ENCODE data around the gene ZMIZ2. TPM values are rescaled to one million over a fixed set of nuclear protein-coding genes. Genes with fewer than 3 reads are reported as not detected.

ZMIZ2 gene
- polyA plus RNA-seq, 3 donors: 1.9 to 72.8 (median 3.3) TPM

DNA sequence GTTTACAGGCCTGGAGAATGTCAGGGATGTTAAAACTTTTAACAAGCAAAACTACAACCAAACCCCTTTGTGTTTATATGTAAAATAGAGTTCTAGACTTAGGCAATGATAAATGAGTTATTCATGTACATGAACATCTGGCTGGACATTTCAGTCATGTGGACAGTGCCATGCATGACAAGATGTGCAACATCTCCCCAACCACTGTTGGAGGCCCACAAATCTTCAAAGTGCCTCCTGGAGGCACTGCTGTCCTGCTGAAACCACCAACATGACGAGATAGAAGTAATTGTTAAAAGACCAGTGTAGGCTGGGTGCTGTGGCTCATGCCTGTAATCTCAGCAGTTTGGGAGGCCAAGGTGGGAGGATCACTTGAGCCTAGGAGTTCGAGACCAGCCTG is 66.3 kb downstream of the ZMIZ2 start:
- no peaks in the 10 kb centered on the region for H4K20me1 ChIP-seq (ENCODE audit: insufficient read depth, low read length)
- H3K27me3 Mint-ChIP-seq (ENCODE audit: low read depth in 3 of 3): peaks cover 0 to 1% (median 1%) of the 10 kb centered on the region in 3 donors
- no peaks in the 10 kb centered on the region for H3K9me3 ChIP-seq (replicated peaks in 1 of 2; ENCODE audit: control insufficient read depth in 1 of 2, insufficient read depth in 1 of 2, low read length in 2 of 2)
- H3K9ac ChIP-seq (ENCODE audit: insufficient read depth, low read length, poor library complexity, severe bottlenecking): no peak overlapping the region
- H3K27ac ChIP-seq (ENCODE audit: low read depth in 1 of 2, low read length in 2 of 2): no peak overlapping the region
- H3K27ac Mint-ChIP-seq: no peak overlapping the region
- H3K4me1 ChIP-seq (ENCODE audit: control insufficient read depth in 1 of 2, insufficient read depth in 2 of 2, low read length in 2 of 2): no peaks in the 10 kb centered on the region
- H3K36me3 ChIP-seq (replicated peaks in 1 of 2; ENCODE audit: control insufficient read depth in 1 of 2, insufficient read depth in 2 of 2, low read length in 2 of 2): no peaks in the 10 kb centered on the region
- no peaks in the 10 kb centered on the region for H3K4me1 Mint-ChIP-seq
- H3K36me3 Mint-ChIP-seq: no peaks in the 10 kb centered on the region
- no peak for DNase-seq
- no peak overlapping the region for H3K4me3 Mint-ChIP-seq
- WGBS (ENCODE audit: insufficient coverage): 100% methylated on average over 2 of the region's 2 CpGs
- H3K27me3 ChIP-seq (ENCODE audit: control insufficient read depth in 2 of 2, insufficient read depth in 2 of 2, low read length in 2 of 2): no peaks in the 10 kb centered on the region
- intact Hi-C loops (cut with micrococcal nuclease): no loop called here
- no peaks in the 10 kb centered on the region for H3K79me2 ChIP-seq (ENCODE audit: insufficient read depth, low read length)
- TF ChIP-seq, protein P1, sequence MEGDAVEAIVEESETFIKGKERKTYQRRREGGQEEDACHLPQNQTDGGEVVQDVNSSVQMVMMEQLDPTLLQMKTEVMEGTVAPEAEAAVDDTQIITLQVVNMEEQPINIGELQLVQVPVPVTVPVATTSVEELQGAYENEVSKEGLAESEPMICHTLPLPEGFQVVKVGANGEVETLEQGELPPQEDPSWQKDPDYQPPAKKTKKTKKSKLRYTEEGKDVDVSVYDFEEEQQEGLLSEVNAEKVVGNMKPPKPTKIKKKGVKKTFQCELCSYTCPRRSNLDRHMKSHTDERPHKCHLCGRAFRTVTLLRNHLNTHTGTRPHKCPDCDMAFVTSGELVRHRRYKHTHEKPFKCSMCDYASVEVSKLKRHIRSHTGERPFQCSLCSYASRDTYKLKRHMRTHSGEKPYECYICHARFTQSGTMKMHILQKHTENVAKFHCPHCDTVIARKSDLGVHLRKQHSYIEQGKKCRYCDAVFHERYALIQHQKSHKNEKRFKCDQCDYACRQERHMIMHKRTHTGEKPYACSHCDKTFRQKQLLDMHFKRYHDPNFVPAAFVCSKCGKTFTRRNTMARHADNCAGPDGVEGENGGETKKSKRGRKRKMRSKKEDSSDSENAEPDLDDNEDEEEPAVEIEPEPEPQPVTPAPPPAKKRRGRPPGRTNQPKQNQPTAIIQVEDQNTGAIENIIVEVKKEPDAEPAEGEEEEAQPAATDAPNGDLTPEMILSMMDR (IDR thresholded peaks at IDR 0.05): no peak
- H3K4me2 ChIP-seq (replicated peaks; ENCODE audit: extremely low read depth, low read length, poor library complexity, severe bottlenecking): no peak overlapping the region
- H3K4me3 ChIP-seq (replicated peaks in 1 of 3; ENCODE audit: low read depth in 2 of 3, low read length in 3 of 3): no peak overlapping the region
- no peaks in the 10 kb centered on the region for H3K9me3 Mint-ChIP-seq
- no peak overlapping the region for H2AFZ ChIP-seq (ENCODE audit: insufficient read depth, low read depth, low read length, poor library complexity, severe bottlenecking)

DNA sequence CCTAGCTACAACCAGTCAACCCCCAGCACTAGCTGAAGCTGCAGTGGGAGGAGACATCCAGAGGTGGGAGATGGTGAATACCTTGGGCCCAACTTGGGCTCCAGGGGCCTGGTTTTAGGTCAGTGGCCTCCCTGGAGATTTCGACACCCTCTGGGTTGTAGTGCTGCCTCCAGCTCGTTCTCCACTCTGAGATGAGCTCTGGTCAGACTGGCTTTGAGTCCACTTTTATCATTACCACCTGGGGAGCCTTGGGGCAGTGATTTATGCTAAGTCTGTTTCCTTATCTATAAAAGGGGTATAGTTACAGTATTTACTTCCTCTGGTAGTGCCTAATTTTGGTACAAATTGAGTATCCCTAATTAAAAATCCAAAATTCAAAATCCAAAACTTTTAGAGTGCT is 70.6 kb downstream of the ZMIZ2 start:
- peaks cover 1 to 2% (median 1%) of the 10 kb centered on the region in 3 donors for H3K27me3 Mint-ChIP-seq (ENCODE audit: low read depth in 3 of 3)
- Histone ChIP-seq H3K27me3 (ENCODE audit: control insufficient read depth in 2 of 2, insufficient read depth in 2 of 2, low read length in 2 of 2) (no peaks in the 10 kb centered on the region), H4K20me1 (ENCODE audit: insufficient read depth, low read length) (no peaks in the 10 kb centered on the region), H3K4me1 (ENCODE audit: control insufficient read depth in 1 of 2, insufficient read depth in 2 of 2, low read length in 2 of 2) (peaks cover 12 to 13% of the 10 kb centered on the region in 2 donors), H3K36me3 (replicated peaks in 1 of 2; ENCODE audit: control insufficient read depth in 1 of 2, insufficient read depth in 2 of 2, low read length in 2 of 2) (no peaks in the 10 kb centered on the region), H3K79me2 (ENCODE audit: insufficient read depth, low read length) (no peaks in the 10 kb centered on the region), H3K9ac (ENCODE audit: insufficient read depth, low read length, poor library complexity, severe bottlenecking) (no peak overlapping the region), H3K4me2 (replicated peaks; ENCODE audit: extremely low read depth, low read length, poor library complexity, severe bottlenecking) (no peak overlapping the region), H2AFZ (ENCODE audit: insufficient read depth, low read depth, low read length, poor library complexity, severe bottlenecking) (no peak overlapping the region), H3K27ac (ENCODE audit: low read depth in 1 of 2, low read length in 2 of 2) (no peak overlapping the region), H3K9me3 (replicated peaks in 1 of 2; ENCODE audit: control insufficient read depth in 1 of 2, insufficient read depth in 1 of 2, low read length in 2 of 2) (no peaks in the 10 kb centered on the region), H3K4me3 (replicated peaks in 1 of 3; ENCODE audit: low read depth in 2 of 3, low read length in 3 of 3) (no peak overlapping the region)
- H3K27ac Mint-ChIP-seq: no peak overlapping the region
- H3K4me3 Mint-ChIP-seq: no peak overlapping the region
- no peaks in the 10 kb centered on the region for H3K9me3 Mint-ChIP-seq
- DNase-seq: no peak
- no CpG with 5 or more reads among the region's 2 CpGs for WGBS (ENCODE audit: insufficient coverage)
- peaks cover 16% of the 10 kb centered on the region for H3K4me1 Mint-ChIP-seq
- TF ChIP-seq, protein P1 (IDR thresholded peaks at IDR 0.05): no peak
- intact Hi-C loops (cut with micrococcal nuclease): no loop called here
- H3K36me3 Mint-ChIP-seq: peaks cover 0 to 3% of the 10 kb centered on the region in 2 donors

Other genes starting within 250 kb of the ZMIZ2 start
- gene NPC1L1, start 207.5 kb upstream of the ZMIZ2 start, polyA plus RNA-seq: under 1 TPM in 1 of 3 donors, not detected in 2; 0.04 TPM
- 10 to 100 TPM; 32.2 to 69.3 (median 33.9) TPM for gene DDX56, start 174.9 kb upstream of the ZMIZ2 start, polyA plus RNA-seq
- 10 to 100 TPM; 45.7 to 76.7 (median 49.0) TPM for gene TMED4, start 166.6 kb upstream of the ZMIZ2 start, polyA plus RNA-seq
- 10 to 100 TPM; 41.0 to 74.1 (median 49.9) TPM for gene OGDH, start 142.2 kb upstream of the ZMIZ2 start, polyA plus RNA-seq
- 1,000 to 10,000 TPM; 1,614 to 2,276 (median 2,037) TPM for gene PPIA, start 47.8 kb downstream of the ZMIZ2 start, polyA plus RNA-seq
- 100 to 1,000 TPM; 128 to 186 (median 181) TPM for gene H2AZ2, start 99.2 kb downstream of the ZMIZ2 start, polyA plus RNA-seq
- 10 to 100 TPM in 1 of 3 donors, 1 to 10 TPM in 2; 3.0 to 13.0 (median 3.0) TPM for gene PURB, start 136.7 kb downstream of the ZMIZ2 start, polyA plus RNA-seq
- 100 to 1,000 TPM; 119 to 314 (median 135) TPM for gene MYO1G, start 230.2 kb downstream of the ZMIZ2 start, polyA plus RNA-seq